CD4-positive, alpha-beta T cell treated with Interleukin-10 for 1 hour (primary cell): ENCODE results near the gene SNX33.
"Not testable (repeated sequence)": the region's sequence is repeated elsewhere in the genome, so short reads cannot be mapped to it uniquely, and the experiment has no call there.

Source experiments
- DNase-seq: peaks from one replicate; pipeline ENCODE4 v3.0.0-alpha.2; 2020

Gene SNX33, protein sequence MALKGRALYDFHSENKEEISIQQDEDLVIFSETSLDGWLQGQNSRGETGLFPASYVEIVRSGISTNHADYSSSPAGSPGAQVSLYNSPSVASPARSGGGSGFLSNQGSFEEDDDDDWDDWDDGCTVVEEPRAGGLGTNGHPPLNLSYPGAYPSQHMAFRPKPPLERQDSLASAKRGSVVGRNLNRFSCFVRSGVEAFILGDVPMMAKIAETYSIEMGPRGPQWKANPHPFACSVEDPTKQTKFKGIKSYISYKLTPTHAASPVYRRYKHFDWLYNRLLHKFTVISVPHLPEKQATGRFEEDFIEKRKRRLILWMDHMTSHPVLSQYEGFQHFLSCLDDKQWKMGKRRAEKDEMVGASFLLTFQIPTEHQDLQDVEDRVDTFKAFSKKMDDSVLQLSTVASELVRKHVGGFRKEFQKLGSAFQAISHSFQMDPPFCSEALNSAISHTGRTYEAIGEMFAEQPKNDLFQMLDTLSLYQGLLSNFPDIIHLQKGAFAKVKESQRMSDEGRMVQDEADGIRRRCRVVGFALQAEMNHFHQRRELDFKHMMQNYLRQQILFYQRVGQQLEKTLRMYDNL

DNA sequence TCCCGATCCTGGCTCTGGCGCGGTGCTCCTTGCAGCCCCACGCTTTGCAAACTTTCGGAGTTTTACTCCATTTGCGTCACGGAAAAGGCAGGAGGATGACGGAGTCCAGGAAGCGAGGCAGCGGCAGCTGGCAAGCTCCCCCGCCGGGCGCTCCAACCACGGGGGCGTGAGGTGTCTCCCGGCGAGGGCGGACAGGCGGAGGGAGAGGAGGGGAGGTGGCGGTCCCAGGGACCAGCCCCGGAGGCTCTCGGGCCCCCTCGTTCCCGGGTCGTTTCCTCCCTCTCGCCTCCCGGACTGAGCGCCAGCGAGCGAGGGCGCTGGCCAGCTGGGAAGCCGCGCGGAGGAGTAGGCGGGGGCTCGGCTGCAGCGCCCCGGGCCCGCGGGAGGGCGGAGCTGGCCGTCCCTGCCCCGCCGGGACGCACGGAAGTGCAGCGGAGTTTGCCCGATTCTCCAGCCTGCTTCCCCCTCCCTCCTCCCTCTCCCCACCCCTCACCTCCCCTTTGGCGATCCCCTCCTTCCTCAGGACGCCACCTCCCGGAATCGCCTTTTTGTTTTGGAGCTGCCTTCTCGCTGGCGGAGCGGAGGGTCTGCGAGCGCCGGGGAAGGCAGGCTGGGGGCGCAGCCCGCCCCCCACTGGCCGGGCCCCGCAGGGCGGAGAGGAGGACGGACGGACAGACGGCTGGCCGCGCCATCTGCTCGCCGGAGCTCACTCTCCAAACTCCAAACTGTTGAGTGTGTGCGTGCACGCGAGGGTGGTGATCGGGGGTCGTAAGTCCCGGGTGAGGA lies at the start of gene SNX33:
SNX33 (plus strand) TSS at position 543 of the 786 bp plus-strand sequence. CDS start 1,191 bp downstream, outside the sequence.
- DNase-seq, result peak; percentile 42

- DNase-seq, result no peak
Measured at GRCh38 chr15:75598361-75598760, 49.4 kb upstream of the SNX33 start.

GRCh38 chr15:75599401-75599800 lies 48.3 kb upstream of the SNX33 start:
- DNase-seq, result no peak

GRCh38 chr15:75606026-75606425 lies 41.7 kb upstream of the SNX33 start:
- DNase-seq, result no peak

- DNase-seq, result peak; percentile 41
Measured at GRCh38 chr15:75606711-75607699, 40.7 kb upstream of the SNX33 start.

GRCh38 chr15:75616766-75617165 lies 30.9 kb upstream of the SNX33 start:
- no peak for DNase-seq

GRCh38 chr15:75620058-75620820 lies 27.5 kb upstream of the SNX33 start:
- no peak for DNase-seq

GRCh38 chr15:75620841-75621391 lies 26.8 kb upstream of the SNX33 start:
- no peak for DNase-seq

DNA sequence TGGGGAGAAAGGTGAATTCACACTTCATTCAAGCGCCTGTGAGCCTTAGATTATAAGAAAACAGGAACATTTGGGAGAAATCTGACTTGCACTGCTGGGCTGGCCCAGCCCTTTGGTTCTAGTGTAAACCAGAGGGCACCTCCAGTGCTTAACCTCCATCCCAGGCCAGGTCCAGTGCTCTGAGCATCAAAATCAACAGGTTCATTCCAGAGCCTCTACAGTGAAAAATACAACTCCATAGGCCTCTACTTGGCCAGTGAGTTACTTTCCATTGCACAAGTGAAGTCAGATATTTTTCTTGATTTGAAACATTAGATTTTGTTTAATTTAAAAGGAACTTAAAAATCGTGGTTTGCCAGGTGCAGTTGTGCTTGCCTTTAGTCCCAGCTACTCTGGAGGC lies 25.2 kb upstream of the SNX33 start:
- no peak for DNase-seq

DNA sequence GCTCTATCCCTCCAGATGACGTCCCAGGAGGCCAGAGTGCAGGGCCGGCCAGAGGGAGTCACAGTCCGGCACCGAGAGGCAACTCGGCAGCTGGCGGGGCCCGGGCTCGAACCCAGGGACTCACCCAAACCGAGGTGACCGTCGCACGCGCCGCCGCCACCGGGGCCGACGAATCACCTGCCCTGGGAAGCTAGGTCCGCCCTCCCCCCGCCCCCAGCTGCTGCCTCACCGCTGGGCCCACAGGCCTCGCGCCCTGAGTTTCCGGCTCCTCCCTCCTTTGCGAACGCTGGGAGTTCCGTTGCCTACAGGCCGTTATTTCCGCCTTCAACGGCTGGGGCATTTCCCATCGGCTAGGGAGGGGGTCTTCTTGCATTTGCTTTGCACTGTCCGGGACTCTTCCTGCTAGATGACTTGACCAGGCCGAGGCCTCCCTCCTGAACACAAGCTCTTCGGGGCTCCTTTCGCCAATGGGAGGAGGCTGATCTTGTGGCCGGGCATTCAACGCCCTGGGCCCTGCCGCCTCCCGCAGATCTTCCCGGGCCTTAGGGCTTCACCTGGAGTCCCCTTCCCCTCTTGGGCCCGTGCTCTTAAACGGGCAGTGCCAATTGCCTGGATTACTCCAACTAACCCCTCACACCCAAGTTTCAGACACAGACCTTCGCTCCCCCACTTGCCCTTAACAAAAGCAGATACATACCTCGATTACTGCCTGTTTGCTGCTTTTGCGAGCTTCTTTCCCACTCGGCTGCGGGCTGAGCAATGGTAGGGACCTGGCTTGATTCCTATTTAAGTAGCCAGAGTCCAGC lies 22.0 kb upstream of the SNX33 start, which contains the start of gene SNUPN:
SNUPN (minus strand) TSS at position 184 of the 806 bp plus-strand sequence. CDS start 4,674 bp downstream, outside the sequence.
- DNase-seq, result peak; percentile 93

DNA sequence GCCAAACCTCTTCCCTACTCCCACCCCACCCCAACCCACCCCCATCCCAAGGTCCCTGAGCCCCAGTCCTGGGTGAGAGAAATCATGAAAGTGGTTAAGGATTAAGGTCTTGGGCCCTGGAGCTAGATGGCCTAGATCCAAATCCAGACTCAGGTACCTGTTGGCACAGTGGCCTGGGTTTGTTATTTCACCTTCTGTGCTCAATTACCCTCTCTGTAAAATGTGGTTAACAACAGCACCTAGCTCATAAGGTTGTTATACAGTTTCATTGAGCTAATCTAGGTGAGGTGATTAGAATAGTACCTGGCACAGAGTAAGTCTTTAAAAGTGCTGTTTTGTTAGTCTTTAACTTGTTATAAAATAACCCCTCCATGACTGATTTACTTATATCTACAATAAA lies 15.8 kb upstream of the SNX33 start:
- DNase-seq, result no peak

DNA sequence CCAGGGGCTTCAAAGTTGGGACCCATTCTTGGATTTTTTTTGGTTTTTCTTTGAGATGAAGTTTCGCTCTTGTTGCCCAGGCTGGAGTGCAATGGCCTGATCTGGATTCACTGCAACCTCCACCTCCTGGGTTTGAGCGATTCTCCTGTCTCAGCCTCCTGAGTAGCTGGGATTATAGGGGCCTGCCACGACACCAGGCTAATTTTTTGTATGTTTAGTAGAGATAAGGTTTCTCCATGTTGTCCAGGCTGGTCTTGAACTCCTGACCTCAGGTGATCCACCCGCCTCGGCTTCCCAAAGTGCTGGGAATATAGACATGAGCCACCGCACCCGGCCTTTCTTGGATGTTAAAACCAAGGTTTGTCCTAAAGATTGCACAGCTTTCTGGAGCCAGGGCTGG lies 13.8 kb upstream of the SNX33 start:
- DNase-seq, result not testable (repeated sequence)

GRCh38 chr15:75636026-75636425 lies 11.7 kb upstream of the SNX33 start:
- no peak for DNase-seq

DNA sequence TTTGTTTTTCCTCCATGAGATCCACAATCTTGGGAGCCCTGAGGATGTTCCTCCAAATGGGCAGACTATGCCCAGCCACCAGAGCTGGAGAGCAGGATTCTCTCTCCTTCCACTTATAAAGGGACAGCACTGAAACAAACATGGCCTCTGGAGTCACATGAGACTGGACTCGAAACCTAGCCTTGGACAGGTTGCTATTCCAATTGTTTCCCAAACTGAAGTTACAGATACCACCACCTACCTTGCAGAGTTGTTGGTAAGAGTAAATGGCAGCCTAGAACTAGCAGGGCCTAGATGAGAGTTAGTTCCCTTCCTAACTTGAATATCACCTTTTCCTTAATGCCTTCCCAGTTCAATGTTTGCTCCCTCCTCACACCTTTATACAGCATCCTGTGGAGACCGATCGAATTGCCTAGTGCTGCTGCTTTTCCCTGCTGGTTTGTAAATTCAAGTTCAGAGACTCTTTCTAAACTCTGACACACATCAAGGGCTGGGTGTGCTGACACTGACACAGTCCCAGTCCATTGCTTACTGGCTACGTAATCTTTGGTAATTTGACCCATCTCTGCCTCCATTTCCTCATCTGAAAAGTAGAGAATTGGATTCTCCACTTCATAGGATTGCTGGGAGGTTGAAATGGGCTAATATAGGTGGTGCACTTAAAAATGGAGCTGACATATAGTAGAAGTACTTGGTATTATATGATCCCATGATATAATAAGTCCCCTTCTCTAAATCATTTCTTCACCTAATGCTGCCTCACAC lies 10.3 kb upstream of the SNX33 start:
- no peak for DNase-seq

DNA sequence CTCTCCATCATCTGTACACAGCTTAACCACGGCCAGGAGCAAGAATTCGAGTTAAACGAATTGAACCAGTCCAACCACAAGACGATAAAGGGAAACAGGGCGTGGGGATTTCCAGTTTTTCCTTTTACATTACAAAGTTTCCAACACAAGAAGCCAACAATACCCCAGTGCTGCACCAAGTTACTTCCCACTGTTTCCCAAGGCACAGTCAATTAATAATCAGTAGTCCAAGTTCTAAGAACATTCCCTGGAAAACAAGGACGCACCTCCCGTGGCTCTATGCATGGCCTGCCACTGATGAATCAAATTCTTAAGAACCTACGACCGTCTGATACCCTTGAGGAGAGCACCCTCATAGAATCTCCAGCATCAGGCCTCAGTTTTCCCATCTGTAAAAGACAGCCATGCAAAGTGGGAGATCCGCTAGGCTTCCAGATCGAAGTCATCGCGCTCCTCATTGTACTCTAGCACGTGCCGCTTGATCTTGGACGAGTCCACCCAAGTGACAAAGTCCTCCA lies 8.5 kb upstream of the SNX33 start:
- DNase-seq, result no peak

DNA sequence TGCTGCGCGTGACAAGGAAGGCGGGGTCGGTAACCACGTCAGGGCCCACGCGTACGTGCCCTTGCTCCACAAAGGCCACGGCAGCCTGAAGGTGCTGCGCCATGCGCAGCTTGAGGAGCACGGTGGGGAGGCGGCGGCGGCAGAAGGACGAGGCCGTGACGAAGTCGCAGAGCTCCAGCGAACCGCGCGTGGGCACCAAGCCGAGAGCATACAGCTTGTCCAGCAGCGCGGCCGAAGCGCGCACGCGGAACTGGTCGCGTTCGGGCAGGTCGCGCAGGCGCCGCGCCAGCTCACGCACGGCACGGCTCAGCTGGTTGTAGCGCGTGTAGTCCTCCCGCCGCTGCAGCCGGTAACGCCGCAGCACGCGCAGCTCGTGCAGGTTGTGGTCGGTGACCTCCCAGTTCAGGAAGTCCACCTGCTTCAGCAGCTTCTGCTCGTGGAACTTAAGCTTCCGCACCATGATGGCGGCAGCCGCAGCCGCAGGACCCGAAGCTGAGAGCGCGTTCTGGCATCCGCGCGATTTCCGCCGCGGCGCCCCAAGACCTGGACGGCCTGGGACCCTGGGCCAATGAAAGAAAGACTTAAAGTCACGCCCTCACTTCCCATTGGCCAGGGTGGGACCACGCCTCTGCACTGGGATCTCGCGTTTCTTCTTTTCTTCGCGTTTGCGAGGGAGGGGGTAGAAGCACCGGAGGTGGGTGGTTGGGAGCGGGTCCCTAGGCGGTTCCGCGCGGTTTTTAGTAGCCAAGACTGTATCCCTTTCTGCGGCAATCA lies 7.8 kb upstream of the SNX33 start, which contains the start of gene IMP3:
IMP3 (minus strand) TSS at position 516 of the 774 bp plus-strand sequence; CDS start at position 460, 56 bp downstream.
- DNase-seq, result peak; percentile 95

DNA sequence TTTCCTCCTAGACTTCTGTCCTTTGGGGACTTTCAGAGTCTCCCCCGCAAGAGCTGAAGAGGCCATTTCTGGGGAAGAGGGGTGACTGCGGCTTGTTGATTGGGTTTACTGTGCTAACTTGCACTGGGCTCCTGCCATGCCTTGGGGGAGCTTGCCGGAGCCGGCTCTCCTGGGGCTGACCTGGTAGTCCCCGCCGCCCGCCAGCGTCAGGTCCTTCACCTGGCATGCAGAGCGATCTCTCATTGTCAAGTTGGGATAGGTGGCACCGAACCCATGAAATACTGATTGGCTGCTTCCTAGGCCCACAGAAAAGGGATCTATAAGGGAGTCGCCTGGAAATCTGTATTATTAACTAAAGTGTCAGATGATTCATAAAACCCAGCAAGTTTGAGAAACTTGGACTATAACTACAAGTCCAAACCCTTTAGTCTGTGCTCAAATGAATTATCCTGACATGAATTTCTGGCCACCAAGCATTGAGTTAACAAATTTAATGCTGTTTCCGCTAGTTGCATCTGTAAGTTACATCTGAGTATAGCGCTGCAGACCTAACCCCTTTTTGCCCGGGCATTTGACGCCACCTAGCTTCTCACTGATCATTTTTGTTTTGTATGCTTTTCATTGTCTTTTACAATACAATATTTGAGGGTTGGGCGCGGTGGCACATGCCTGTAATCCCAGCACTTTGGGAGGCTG lies 7.1 kb upstream of the SNX33 start:
- peak; percentile 73 for DNase-seq

DNA sequence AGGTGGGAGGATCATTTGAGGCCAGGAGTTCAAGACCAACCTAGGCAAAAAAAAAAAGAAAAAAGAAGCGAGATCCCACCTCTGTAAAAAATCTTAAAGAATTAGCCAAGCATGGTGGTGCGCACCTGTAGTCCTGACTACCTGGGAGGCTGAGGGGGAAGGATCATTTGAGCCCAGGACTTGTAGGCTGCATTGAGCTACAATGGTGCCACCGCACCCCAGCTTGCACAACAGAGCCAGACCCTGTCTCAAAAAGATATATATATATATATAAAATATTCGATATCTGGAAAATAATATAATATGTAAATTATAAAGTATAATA lies 6.6 kb upstream of the SNX33 start:
- no peak for DNase-seq
